ENCODE data around the gene TLE3.

The TLE3 gene

GRCh38 chr15:70081612-70082011 is 16.1 kb downstream of the TLE3 start:
- no peak for TF ChIP-seq ZNF565 (CRISPR knock-in tag; conservative IDR thresholded peaks at IDR 0.05; ENCODE audit: low read depth)
- no peak for TF ChIP-seq ISL1 (CRISPR knock-in tag; IDR thresholded peaks at IDR 0.05)
- TF ChIP-seq, protein P1, sequence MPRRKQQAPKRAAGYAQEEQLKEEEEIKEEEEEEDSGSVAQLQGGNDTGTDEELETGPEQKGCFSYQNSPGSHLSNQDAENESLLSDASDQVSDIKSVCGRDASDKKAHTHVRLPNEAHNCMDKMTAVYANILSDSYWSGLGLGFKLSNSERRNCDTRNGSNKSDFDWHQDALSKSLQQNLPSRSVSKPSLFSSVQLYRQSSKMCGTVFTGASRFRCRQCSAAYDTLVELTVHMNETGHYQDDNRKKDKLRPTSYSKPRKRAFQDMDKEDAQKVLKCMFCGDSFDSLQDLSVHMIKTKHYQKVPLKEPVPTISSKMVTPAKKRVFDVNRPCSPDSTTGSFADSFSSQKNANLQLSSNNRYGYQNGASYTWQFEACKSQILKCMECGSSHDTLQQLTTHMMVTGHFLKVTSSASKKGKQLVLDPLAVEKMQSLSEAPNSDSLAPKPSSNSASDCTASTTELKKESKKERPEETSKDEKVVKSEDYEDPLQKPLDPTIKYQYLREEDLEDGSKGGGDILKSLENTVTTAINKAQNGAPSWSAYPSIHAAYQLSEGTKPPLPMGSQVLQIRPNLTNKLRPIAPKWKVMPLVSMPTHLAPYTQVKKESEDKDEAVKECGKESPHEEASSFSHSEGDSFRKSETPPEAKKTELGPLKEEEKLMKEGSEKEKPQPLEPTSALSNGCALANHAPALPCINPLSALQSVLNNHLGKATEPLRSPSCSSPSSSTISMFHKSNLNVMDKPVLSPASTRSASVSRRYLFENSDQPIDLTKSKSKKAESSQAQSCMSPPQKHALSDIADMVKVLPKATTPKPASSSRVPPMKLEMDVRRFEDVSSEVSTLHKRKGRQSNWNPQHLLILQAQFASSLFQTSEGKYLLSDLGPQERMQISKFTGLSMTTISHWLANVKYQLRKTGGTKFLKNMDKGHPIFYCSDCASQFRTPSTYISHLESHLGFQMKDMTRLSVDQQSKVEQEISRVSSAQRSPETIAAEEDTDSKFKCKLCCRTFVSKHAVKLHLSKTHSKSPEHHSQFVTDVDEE (CRISPR knock-in tag; IDR thresholded peaks at IDR 0.05): no peak
- no peak for TF ChIP-seq ZFP3 (CRISPR knock-in tag; IDR thresholded peaks at IDR 0.05)
- TF ChIP-seq SNAI2 (CRISPR knock-in tag; IDR thresholded peaks at IDR 0.05): no peak
- no peak for TF ChIP-seq GLIS3 (CRISPR knock-in tag; IDR thresholded peaks at IDR 0.05)
- TF ChIP-seq CSDC2 (CRISPR knock-in tag; IDR thresholded peaks at IDR 0.05): no peak
- no peak for TF ChIP-seq ARNTL (CRISPR knock-in tag; IDR thresholded peaks at IDR 0.05; ENCODE audit: borderline replicate concordance, low read depth)
- no peak for TF ChIP-seq PPARA (CRISPR knock-in tag; IDR thresholded peaks at IDR 0.05; ENCODE audit: borderline replicate concordance)
- TF ChIP-seq, protein P2, sequence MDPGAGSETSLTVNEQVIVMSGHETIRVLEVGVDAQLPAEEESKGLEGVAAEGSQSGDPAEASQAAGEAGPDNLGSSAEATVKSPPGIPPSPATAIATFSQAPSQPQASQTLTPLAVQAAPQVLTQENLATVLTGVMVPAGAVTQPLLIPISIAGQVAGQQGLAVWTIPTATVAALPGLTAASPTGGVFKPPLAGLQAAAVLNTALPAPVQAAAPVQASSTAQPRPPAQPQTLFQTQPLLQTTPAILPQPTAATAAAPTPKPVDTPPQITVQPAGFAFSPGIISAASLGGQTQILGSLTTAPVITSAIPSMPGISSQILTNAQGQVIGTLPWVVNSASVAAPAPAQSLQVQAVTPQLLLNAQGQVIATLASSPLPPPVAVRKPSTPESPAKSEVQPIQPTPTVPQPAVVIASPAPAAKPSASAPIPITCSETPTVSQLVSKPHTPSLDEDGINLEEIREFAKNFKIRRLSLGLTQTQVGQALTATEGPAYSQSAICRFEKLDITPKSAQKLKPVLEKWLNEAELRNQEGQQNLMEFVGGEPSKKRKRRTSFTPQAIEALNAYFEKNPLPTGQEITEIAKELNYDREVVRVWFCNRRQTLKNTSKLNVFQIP (CRISPR knock-in tag; IDR thresholded peaks at IDR 0.05; ENCODE audit: borderline replicate concordance, low read depth): no peak
- no peak for TF ChIP-seq BACH2 (CRISPR knock-in tag; IDR thresholded peaks at IDR 0.05; ENCODE audit: borderline replicate concordance)
- TF ChIP-seq ZNF70 (CRISPR knock-in tag; IDR thresholded peaks at IDR 0.05): no peak
- TF ChIP-seq ZC3H10 (CRISPR knock-in tag; IDR thresholded peaks at IDR 0.05): no peak
- TF ChIP-seq TCF4 (CRISPR knock-in tag; IDR thresholded peaks at IDR 0.05; ENCODE audit: borderline replicate concordance): no peak
- TF ChIP-seq RARB (CRISPR knock-in tag; IDR thresholded peaks at IDR 0.05): no peak
- no peak for TF ChIP-seq TOX (CRISPR knock-in tag; IDR thresholded peaks at IDR 0.05; ENCODE audit: borderline replicate concordance)
- ATAC-seq: no peak

- TF ChIP-seq, protein P3, sequence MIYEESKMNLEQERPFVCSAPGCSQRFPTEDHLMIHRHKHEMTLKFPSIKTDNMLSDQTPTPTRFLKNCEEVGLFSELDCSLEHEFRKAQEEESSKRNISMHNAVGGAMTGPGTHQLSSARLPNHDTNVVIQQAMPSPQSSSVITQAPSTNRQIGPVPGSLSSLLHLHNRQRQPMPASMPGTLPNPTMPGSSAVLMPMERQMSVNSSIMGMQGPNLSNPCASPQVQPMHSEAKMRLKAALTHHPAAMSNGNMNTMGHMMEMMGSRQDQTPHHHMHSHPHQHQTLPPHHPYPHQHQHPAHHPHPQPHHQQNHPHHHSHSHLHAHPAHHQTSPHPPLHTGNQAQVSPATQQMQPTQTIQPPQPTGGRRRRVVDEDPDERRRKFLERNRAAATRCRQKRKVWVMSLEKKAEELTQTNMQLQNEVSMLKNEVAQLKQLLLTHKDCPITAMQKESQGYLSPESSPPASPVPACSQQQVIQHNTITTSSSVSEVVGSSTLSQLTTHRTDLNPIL (CRISPR knock-in tag; IDR thresholded peaks at IDR 0.05; ENCODE audit: low read depth): no peak
- no peak for TF ChIP-seq RARB (CRISPR knock-in tag; IDR thresholded peaks at IDR 0.05)
- no peak for TF ChIP-seq ZFP3 (CRISPR knock-in tag; IDR thresholded peaks at IDR 0.05)
- TF ChIP-seq ARNTL (CRISPR knock-in tag; IDR thresholded peaks at IDR 0.05; ENCODE audit: borderline replicate concordance, low read depth): no peak
- TF ChIP-seq ESRRG (CRISPR knock-in tag; IDR thresholded peaks at IDR 0.05): no peak
- no peak for TF ChIP-seq ZNF70 (CRISPR knock-in tag; IDR thresholded peaks at IDR 0.05)
- TF ChIP-seq TOX (CRISPR knock-in tag; IDR thresholded peaks at IDR 0.05; ENCODE audit: borderline replicate concordance): no peak
- no peak for TF ChIP-seq OSR1 (CRISPR knock-in tag; IDR thresholded peaks at IDR 0.05)
- no peak for TF ChIP-seq CSDC2 (CRISPR knock-in tag; IDR thresholded peaks at IDR 0.05)
- TF ChIP-seq, protein P1 (CRISPR knock-in tag; IDR thresholded peaks at IDR 0.05): no peak
- TF ChIP-seq ZFP30 (CRISPR knock-in tag; IDR thresholded peaks at IDR 0.05): no peak
- no peak for ATAC-seq
Measured at GRCh38 chr15:70080347-70080746, 17.4 kb downstream of the TLE3 start.

GRCh38 chr15:70079888-70080287 is 17.8 kb downstream of the TLE3 start:
- TF ChIP-seq ISL1 (CRISPR knock-in tag; IDR thresholded peaks at IDR 0.05) (no peak), ZNF565 (CRISPR knock-in tag; conservative IDR thresholded peaks at IDR 0.05; ENCODE audit: low read depth) (no peak)
- ATAC-seq: no peak

All from SK-N-SH treated with all-trans-retinoic acid at 6 μM for 48 hours (cell line).